Skeletal muscle tissue (tissue), 4 donors: ENCODE measurements around the gene IL3RA. TPM values are rescaled to one million over a fixed set of nuclear protein-coding genes. Genes with fewer than 3 reads are reported as not detected.
"Not testable (repeated sequence)": the region's sequence is repeated elsewhere in the genome, so short reads cannot be mapped to it uniquely, and the experiment has no call there.

Experiments used
- H3K27ac ChIP-seq: one replicate; pipeline ENCODE4 v1.7.0; 2013; ENCODE audit warnings: mild to moderate bottlenecking, low read depth, low read length, inconsistent platforms
- H3K27me3 ChIP-seq, 3 donors: one replicate each; pipeline ENCODE4 v1.7.0; 2013; ENCODE audit warnings: low read length in 3 of 3; ENCODE audit not compliant: control insufficient read depth in 3 of 3, insufficient read depth in 3 of 3
- H3K36me3 ChIP-seq, 3 donors: one replicate each; pipeline ENCODE4 v1.7.0; 2013; ENCODE audit warnings: low read length in 3 of 3; ENCODE audit not compliant: control insufficient read depth in 3 of 3, insufficient read depth in 3 of 3
- H3K4me1 ChIP-seq, 3 donors: one replicate each; pipeline ENCODE4 v1.7.0; 2013; ENCODE audit warnings: low read length in 3 of 3, mild to moderate bottlenecking in 3 of 3; ENCODE audit not compliant: control insufficient read depth in 3 of 3, insufficient read depth in 3 of 3
- H3K4me3 ChIP-seq, 3 donors: one replicate each; pipeline ENCODE4 v1.7.0; 2013; ENCODE audit warnings: low read length in 3 of 3
- H3K9ac ChIP-seq, 3 donors: one replicate each; pipeline ENCODE4 v1.7.0; 2013; ENCODE audit warnings: low read length in 3 of 3, mild to moderate bottlenecking in 3 of 3, moderate library complexity in 2 of 3, low read depth in 1 of 3
- H3K9me3 ChIP-seq, 3 donors: one replicate each; pipeline ENCODE4 v1.7.0; 2013; ENCODE audit warnings: low read length in 3 of 3; ENCODE audit not compliant: control insufficient read depth in 3 of 3
- total RNA-seq: library from RNA; depleted of rRNA; stranded (reverse); fragments of >200 nt; gene quantifications from one replicate; pipeline ENCODE4 v1.2.3, GENCODE V29; 2014
- donor health status: Osteomylitis.

The IL3RA gene
- total RNA-seq, 1 donor from 2014 or later = 6.3 TPM

DNA sequence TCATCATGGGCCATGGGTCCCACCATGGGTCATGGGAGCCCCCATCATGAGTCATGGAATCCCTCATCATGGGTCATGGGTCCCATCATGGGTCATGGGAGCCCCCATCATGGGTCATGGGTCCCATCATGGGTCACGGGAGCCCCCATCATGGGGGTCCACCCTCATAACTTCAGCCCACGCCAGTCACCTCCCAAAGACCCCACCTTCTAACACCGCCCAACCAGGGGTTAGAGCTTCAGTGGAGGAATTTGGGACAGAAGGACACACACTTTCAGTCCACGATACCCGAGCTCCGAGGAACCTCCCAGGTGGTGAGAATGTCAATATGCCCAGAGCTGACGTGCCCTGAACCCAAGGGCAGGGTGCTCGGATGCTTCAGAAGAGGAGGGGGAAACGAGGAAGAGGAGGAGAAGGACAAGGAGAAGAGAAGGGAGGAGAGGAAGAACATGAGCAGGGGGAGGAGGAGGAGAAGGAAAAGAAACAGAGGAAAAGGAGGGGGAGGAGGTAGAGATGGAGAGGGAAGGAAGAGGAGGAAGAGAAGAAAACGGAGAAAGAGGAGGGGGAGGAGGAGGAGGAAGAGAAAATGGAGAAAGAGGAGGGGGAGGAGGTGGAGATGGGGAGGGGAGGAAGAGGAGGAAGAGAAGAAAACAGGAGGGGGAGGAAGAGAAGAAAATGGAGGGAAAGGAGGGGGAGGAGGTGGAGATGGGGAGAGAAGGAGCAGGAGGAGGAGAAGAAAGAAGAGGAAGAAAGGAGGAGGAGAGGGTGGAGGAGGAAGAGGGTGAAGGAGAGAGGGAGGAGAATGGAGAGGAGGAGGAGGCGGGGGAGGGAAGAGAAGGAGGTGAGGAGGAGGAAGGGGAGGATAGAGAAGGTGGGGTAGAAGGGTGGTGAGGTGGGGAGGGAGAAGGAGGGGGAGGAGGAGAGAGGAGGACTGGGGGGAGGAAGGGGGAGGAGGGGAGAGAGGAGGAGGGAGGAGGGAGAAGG is 17.7 kb downstream of the IL3RA start:
- no peak overlapping the region for H3K27ac ChIP-seq
- peaks cover 3 to 9% (median 4%) of the 10 kb centered on the region in 3 donors for H3K36me3 ChIP-seq
- H3K4me3 ChIP-seq = no peak overlapping the region
- H3K4me1 ChIP-seq = no peaks in the 10 kb centered on the region
- H3K9me3 ChIP-seq = no peaks in the 10 kb centered on the region
- no peaks in the 10 kb centered on the region for H3K27me3 ChIP-seq
- no peak overlapping the region for H3K9ac ChIP-seq

DNA sequence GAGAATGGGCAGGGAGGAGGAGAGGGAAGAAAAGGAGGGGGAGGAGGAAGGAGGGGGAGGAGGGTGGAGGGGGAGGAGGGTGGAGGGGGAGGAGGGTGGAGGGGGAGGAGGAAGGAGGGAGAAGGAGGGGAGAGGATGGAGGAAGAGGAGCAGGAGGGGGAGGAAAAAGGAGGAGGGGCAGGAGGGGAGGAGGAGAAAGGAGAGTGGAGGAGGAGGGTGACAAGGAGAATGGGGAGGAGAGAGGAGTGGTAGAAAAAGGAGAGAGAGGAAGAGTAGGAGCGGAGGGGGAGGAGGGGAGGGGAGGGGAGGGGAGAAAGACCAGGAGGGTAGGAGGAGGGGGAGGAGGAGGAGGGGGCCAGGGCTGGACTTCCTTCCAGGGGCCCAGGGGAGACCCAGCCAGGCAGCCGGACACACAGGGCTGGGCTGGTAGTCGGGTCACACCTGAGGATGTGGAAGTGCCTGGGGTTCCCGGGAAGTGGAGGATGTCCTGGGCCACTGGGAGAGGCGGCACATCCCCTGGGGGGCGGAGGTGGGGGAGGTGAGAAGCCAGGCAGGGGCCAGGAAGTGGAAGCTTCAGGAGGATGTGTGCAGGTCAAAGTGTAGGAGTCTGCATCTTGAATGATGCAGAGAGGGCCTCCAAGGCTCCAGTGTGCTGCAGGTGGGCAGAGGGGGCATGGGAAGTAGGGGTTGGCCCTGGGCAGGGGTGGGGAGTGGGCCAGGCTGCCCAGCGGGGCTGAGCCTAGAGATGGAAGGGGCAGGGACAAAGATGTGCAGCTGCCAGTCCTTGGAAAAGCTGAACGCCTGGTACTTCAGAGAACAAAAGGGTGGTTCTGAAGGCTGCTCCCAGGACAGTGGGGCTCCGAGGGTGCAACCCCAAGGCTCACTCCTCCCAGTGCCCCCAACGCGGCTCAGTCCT is 18.8 kb downstream of the IL3RA start:
- Histone ChIP-seq H3K9ac (no peak overlapping the region), H3K27me3 (no peaks in the 10 kb centered on the region), H3K27ac (no peak overlapping the region), H3K9me3 (no peaks in the 10 kb centered on the region), H3K4me3 (no peak overlapping the region), H3K4me1 (no peaks in the 10 kb centered on the region), H3K36me3 (peaks cover 3 to 10% (median 5%) of the 10 kb centered on the region in 3 donors)

- H3K9ac ChIP-seq = no peak overlapping the region
- no peak overlapping the region for H3K27ac ChIP-seq
- H3K27me3 ChIP-seq = no peaks in the 10 kb centered on the region
- no peaks in the 10 kb centered on the region for H3K4me1 ChIP-seq
- no peaks in the 10 kb centered on the region for H3K9me3 ChIP-seq
- no peak overlapping the region for H3K4me3 ChIP-seq
- peaks cover 5 to 8% (median 6%) of the 10 kb centered on the region in 3 donors for H3K36me3 ChIP-seq
These were observed 21.4 kb downstream of the IL3RA start for GRCh38 chrX:1357993-1358392.

DNA sequence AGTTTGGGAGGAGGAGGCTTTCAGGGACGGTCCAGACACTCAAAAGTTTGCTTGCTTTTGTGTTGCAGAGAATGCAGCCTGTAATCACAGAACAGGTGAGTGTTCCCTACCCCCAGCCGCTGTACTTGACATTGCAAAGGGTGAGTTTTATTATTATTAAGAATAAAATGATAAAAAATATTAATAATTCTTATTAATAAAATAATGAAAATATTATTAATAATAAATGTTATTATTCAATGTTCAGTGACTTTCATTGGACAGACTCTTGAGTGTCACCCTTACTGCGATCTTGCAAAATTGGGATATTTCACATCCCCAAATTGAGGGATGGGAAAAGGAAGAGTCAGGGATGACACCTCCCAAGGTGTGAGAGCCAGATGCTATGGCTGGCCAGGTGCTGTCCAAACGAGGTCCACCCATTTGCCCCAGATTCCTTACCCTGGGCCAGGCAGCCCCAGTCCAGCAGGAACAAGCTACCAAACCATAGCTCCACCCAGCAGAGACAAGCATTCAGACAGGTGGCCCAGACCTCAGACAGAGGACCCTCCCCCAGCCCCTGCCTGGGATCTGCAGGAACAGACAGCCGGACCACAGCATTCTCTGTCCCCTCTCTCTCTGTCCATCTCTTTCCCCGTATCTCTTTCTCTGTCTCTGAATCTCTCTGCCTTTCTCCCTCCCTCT is 22.4 kb downstream of the IL3RA start:
- Histone ChIP-seq H3K36me3 (peaks cover 5 to 8% (median 6%) of the 10 kb centered on the region in 3 donors), H3K27me3 (no peaks in the 10 kb centered on the region), H3K9ac (no peak overlapping the region), H3K4me3 (no peak overlapping the region), H3K9me3 (no peaks in the 10 kb centered on the region), H3K27ac (no peak overlapping the region), H3K4me1 (no peaks in the 10 kb centered on the region)

DNA sequence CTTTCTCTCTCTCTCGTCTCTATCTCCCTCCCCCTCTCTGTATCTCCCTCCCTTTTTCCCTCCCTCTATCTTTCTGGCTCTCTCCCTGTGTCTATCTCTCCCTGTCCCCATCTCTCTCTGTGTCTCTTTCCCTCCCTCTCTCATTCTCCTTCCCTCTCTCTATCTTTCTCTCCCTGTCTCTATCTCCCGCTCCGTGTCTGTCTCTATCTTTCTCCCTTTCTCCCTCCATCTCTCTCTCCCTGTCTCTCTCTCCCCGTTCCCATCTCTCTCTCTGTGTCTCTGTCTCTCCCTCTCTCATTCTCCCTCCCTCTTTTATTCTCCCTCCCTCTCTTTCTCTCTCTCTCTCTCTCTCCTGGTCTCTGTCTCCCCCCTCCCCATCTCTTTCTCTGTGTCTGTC is 22.9 kb downstream of the IL3RA start:
- Histone ChIP-seq H3K36me3 (peaks cover 5 to 8% (median 6%) of the 10 kb centered on the region in 3 donors), H3K9ac (no peak overlapping the region), H3K9me3 (no peaks in the 10 kb centered on the region), H3K4me3 (no peak overlapping the region), H3K4me1 (no peaks in the 10 kb centered on the region), H3K27ac (no peak overlapping the region), H3K27me3 (no peaks in the 10 kb centered on the region)

GRCh38 chrX:1360171-1360570 is 23.6 kb downstream of the IL3RA start:
- H3K36me3 ChIP-seq = peaks cover 5 to 8% (median 6%) of the 10 kb centered on the region in 3 donors
- H3K4me1 ChIP-seq = no peaks in the 10 kb centered on the region
- H3K27me3 ChIP-seq = no peaks in the 10 kb centered on the region
- H3K9ac ChIP-seq = no peak overlapping the region
- no peaks in the 10 kb centered on the region for H3K9me3 ChIP-seq
- H3K27ac ChIP-seq = no peak overlapping the region
- no peak overlapping the region for H3K4me3 ChIP-seq

GRCh38 chrX:1361275-1361674 is 24.7 kb downstream of the IL3RA start:
- no peaks in the 10 kb centered on the region for H3K9me3 ChIP-seq
- H3K27me3 ChIP-seq = no peaks in the 10 kb centered on the region
- no peak overlapping the region for H3K27ac ChIP-seq
- peaks cover 5 to 8% (median 6%) of the 10 kb centered on the region in 3 donors for H3K36me3 ChIP-seq
- H3K9ac ChIP-seq = no peak overlapping the region
- H3K4me1 ChIP-seq = no peaks in the 10 kb centered on the region
- no peak overlapping the region for H3K4me3 ChIP-seq

GRCh38 chrX:1361910-1362309 is 25.3 kb downstream of the IL3RA start:
- no peaks in the 10 kb centered on the region for H3K27me3 ChIP-seq
- no peak overlapping the region for H3K27ac ChIP-seq
- H3K4me3 ChIP-seq = no peak overlapping the region
- H3K36me3 ChIP-seq = peaks cover 5 to 8% (median 6%) of the 10 kb centered on the region in 3 donors
- no peaks in the 10 kb centered on the region for H3K4me1 ChIP-seq
- no peak overlapping the region for H3K9ac ChIP-seq
- H3K9me3 ChIP-seq = no peaks in the 10 kb centered on the region

DNA sequence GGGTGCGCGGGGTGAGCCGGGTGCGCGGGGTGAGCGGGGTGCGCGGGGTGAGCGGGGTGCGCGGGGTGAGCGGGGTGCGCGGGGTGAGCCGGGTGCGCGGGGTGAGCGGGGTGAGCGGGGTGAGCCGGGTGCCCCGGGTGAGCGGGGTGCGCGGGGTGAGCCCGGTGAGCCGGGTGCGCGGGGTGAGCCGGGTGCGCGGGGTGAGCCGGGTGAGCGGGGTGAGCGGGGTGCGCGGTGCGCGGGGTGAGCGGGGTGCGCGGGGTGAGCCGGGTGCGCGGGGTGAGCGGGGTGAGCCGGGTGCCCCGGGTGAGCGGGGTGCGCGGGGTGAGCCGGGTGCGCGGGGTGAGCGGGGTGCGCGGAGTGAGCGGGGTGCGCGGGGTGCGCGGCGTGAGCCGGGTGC is 29.8 kb downstream of the IL3RA start:
- H3K9ac ChIP-seq, H3K27me3 ChIP-seq, H3K36me3 ChIP-seq, H3K9me3 ChIP-seq, H3K4me3 ChIP-seq, H3K27ac ChIP-seq, H3K4me1 ChIP-seq: not testable (repeated sequence)
